HEK293T (cell line): ENCODE data around the gene POLD3.

ENCODE experiments used
- CTCF ChIA-PET: fragments of 350-600 bp; formaldehyde crosslinking; extraction: SDS; loops from one replicate; lab custom pipeline; 2021; ENCODE audit warnings: antibody characterized with exemption, inconsistent platforms; lab: Yijun Ruan, JAX
- POLR2A ChIA-PET: fragments of 350-600 bp; formaldehyde crosslinking; extraction: SDS; loops from one replicate; lab custom pipeline; 2020; ENCODE audit warnings: antibody characterized with exemption, inconsistent platforms; lab: Yijun Ruan, JAX
- DNase-seq: peaks from one replicate; pipeline ENCODE4 v3.0.0; 2012; ENCODE audit warnings: mixed read lengths; ENCODE audit errors: extremely low spot score
- ARNT ChIP-seq: fragments of 450-650 bp; IDR thresholded peaks from 2 replicates; pipeline ENCODE4 v1.6.1; 2017; ENCODE audit warnings: mild to moderate bottlenecking
- BHLHE40 ChIP-seq: fragments of 450-650 bp; IDR thresholded peaks from 2 replicates; pipeline ENCODE4 v1.6.1; 2016; ENCODE audit warnings: mild to moderate bottlenecking, moderate library complexity, borderline replicate concordance
- CTBP1 ChIP-seq: fragments of 450-650 bp; IDR thresholded peaks from 2 replicates; pipeline ENCODE4 v1.6.1; 2016; ENCODE audit warnings: borderline replicate concordance
- ELF4 ChIP-seq: fragments of 450-650 bp; IDR thresholded peaks from 2 replicates; pipeline ENCODE4 v1.6.1; 2017; ENCODE audit warnings: antibody characterized with exemption
- FOXA1 ChIP-seq: fragments of 450-650 bp; IDR thresholded peaks from 2 replicates; pipeline ENCODE4 v1.6.1; 2016; ENCODE audit warnings: mild to moderate bottlenecking
- FOXK2 ChIP-seq: fragments of 450-650 bp; IDR thresholded peaks from 2 replicates; pipeline ENCODE4 v1.6.1; 2016; ENCODE audit warnings: mild to moderate bottlenecking
- FOXM1 ChIP-seq: fragments of 450-650 bp; IDR thresholded peaks from 2 replicates; pipeline ENCODE4 v1.6.1; 2017; ENCODE audit warnings: mild to moderate bottlenecking, borderline replicate concordance
- HDGF ChIP-seq: fragments of 450-650 bp; IDR thresholded peaks from 2 replicates; pipeline ENCODE4 v1.6.1; 2017; ENCODE audit warnings: antibody characterized with exemption, borderline replicate concordance
- L3MBTL2 ChIP-seq: fragments of 450-650 bp; conservative IDR thresholded peaks from 2 replicates; pipeline ENCODE4 v1.6.1; 2016; ENCODE audit warnings: mild to moderate bottlenecking
- LEF1 ChIP-seq: fragments of 450-650 bp; IDR thresholded peaks from 2 replicates; pipeline ENCODE4 v1.6.1; 2017; ENCODE audit warnings: mild to moderate bottlenecking, borderline replicate concordance
- NFRKB ChIP-seq: fragments of 450-650 bp; IDR thresholded peaks from 2 replicates; pipeline ENCODE4 v1.6.1; 2016; ENCODE audit warnings: mild to moderate bottlenecking, moderate library complexity
- SP1 ChIP-seq: fragments of 450-650 bp; IDR thresholded peaks from 2 replicates; pipeline ENCODE4 v1.6.1; 2017
- SUZ12 ChIP-seq: fragments of 450-650 bp; IDR thresholded peaks from 2 replicates; pipeline ENCODE4 v1.6.1; 2016; ENCODE audit warnings: mild to moderate bottlenecking
- TARDBP ChIP-seq: fragments of 450-650 bp; IDR thresholded peaks from 2 replicates; pipeline ENCODE4 v1.6.1; 2016
- ZNF384 ChIP-seq: fragments of 450-650 bp; IDR thresholded peaks from 2 replicates; pipeline ENCODE4 v1.6.1; 2016
- TF ChIP-seq, protein P1 (sequence below): fragments of 450-650 bp; IDR thresholded peaks from 2 replicates; pipeline ENCODE4 v1.6.1; 2016

The POLD3 gene

GRCh38 chr11:74662487-74663103, 70.2 kb downstream of the POLD3 start:
- POLR2A ChIA-PET: no interaction called here

DNA sequence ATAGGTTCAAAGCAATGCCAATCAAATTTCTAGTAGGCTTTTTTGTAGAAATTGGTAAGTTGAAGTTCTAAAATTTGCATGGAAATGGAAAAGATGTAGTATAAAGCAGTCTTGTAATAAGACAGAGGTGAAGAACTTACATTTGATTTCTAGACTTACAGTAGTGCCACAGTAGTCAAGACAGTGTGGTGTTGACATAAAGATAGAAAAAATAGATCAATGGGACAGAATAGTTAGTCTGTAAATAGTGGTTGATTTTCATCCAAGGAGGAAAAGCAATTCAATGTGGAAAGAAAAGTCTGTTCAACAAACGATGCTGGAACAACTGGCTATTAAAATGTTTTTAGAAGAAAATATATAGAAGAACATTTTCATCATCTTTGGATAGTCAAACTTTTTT, 70.9 kb downstream of the POLD3 start:
- CTCF ChIA-PET: no interaction called here

More at GRCh38 chr11:74662487-74663103, 70.2 kb downstream of the POLD3 start:
- no peak for DNase-seq
- CTCF ChIA-PET: no interaction called here
- TF ChIP-seq FOXK2: no peak
- TF ChIP-seq SP1: no peak
- TF ChIP-seq FOXM1: no peak
- no peak for TF ChIP-seq L3MBTL2
- TF ChIP-seq ARNT: no peak
- TF ChIP-seq SUZ12: no peak
- no peak for TF ChIP-seq ELF4
- TF ChIP-seq BHLHE40: no peak
- TF ChIP-seq ZNF384: no peak
- TF ChIP-seq TARDBP: no peak
- TF ChIP-seq FOXA1: no peak
- no peak for TF ChIP-seq CTBP1
- TF ChIP-seq LEF1: no peak
- TF ChIP-seq, protein P1, sequence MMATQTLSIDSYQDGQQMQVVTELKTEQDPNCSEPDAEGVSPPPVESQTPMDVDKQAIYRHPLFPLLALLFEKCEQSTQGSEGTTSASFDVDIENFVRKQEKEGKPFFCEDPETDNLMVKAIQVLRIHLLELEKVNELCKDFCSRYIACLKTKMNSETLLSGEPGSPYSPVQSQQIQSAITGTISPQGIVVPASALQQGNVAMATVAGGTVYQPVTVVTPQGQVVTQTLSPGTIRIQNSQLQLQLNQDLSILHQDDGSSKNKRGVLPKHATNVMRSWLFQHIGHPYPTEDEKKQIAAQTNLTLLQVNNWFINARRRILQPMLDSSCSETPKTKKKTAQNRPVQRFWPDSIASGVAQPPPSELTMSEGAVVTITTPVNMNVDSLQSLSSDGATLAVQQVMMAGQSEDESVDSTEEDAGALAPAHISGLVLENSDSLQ: no peak
- no peak for TF ChIP-seq NFRKB
- TF ChIP-seq HDGF: no peak

DNA sequence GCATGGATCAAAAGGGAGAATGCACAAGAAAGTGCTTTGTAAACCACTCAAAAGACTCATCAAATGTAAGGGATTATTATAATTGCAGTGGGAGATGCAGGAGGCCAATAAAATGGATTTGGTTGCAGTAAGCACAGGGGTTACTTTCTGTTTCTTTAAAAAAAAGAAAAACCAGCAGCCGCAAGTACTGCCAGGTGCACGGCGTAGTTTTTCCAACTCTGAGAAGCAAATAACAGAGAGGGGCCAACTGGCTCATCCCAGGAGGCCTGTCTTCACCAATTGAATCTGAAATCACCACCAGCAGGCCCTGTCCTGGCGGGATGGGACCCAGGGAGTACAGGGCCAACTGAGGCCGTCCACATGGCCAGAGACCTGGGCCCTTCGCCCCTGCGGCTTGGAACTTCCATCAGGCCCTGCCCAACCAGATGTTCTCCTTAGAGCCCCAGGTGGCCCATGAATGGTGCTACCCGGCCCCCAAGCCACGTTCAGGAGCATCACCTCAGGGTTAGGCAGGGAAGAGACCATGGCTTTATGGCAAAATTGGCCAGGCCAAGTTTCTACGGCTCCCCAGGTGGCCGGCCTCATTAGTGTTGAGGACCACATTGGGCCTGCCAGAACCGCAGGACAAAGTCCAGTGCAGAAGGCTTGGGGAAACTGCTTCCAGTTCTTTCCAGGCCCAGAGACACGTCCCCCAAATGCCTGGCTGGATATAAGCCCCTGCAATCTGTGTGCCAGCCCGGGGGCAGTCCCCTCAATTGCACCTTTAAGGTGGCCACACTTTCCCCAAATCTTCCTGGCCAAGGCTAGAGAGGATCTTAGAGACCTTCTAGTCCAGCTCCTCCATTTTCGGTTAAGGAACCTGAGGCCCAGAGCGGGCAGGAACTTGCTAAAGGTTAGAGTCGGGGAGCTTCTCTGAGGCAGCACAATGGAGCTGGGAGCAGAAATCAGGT, 77.1 kb downstream of the POLD3 start:
- no peak for DNase-seq
- ChIA-PET POLR2A (interaction anchor here (0.6 kb wide), 1 partner anchor 10 kb away, joined by 3 read pairs; no protein-coding TSS in a partner anchor), CTCF (no interaction called here)
- TF ChIP-seq LEF1 (no peak), CTBP1 (no peak), TARDBP (no peak), SUZ12 (no peak), FOXA1 (no peak), NFRKB (no peak), BHLHE40 (no peak), ELF4 (no peak), HDGF (no peak), SP1 (no peak), ZNF384 (no peak), L3MBTL2 (no peak), FOXK2 (no peak), FOXM1 (no peak), ARNT (no peak)
- TF ChIP-seq, protein P1: no peak

More for the DNA sequence above, 70.9 kb downstream of the POLD3 start:
- TF ChIP-seq FOXM1: no peak
- no peak for TF ChIP-seq ZNF384
- TF ChIP-seq LEF1: no peak
- TF ChIP-seq, protein P1: no peak
- no peak for TF ChIP-seq SUZ12
- no peak for TF ChIP-seq BHLHE40
- TF ChIP-seq FOXA1: no peak
- TF ChIP-seq CTBP1: no peak
- POLR2A ChIA-PET: no interaction called here
- DNase-seq: no peak

- TF ChIP-seq SP1 (no peak), HDGF (no peak), ZNF384 (no peak), NFRKB (no peak)
- DNase-seq: no peak
- CTCF ChIA-PET: no interaction called here
- POLR2A ChIA-PET: interaction anchor here (0.6 kb wide), 1 partner anchor 9 kb away, joined by 3 read pairs; no protein-coding TSS in a partner anchor
Observed at GRCh38 chr11:74670171-74670570, 77.8 kb downstream of the POLD3 start.

GRCh38 chr11:74671520-74672196, 79.3 kb downstream of the POLD3 start:
- ChIA-PET CTCF (no interaction called here), POLR2A (no interaction called here)
- no peak for TF ChIP-seq HDGF
- no peak for TF ChIP-seq BHLHE40
- no peak for TF ChIP-seq LEF1
- TF ChIP-seq ARNT: no peak
- no peak for TF ChIP-seq NFRKB
- TF ChIP-seq ELF4: no peak
- TF ChIP-seq TARDBP: no peak
- no peak for TF ChIP-seq ZNF384
- no peak for TF ChIP-seq FOXA1
- TF ChIP-seq SUZ12: no peak
- no peak for TF ChIP-seq L3MBTL2
- no peak for TF ChIP-seq CTBP1
- no peak for TF ChIP-seq SP1
- TF ChIP-seq FOXM1: no peak
- no peak for TF ChIP-seq FOXK2
- TF ChIP-seq, protein P1: no peak
- no peak for DNase-seq
